Hematopoietic multipotent progenitor cell (in vitro differentiated cells): Measurements from ENCODE around the gene HDAC6. TPM values are rescaled to one million over a fixed set of nuclear protein-coding genes. Genes with fewer than 3 reads are reported as not detected.
A peak's percentile ranks its signal among the peaks of the same experiment; 100 is the strongest.
"Not testable (repeated sequence)": the region's sequence is repeated elsewhere in the genome, so short reads cannot be mapped to it uniquely, and the experiment has no call there.

ENCODE experiments used
- DNase-seq, 3 donors: peaks; one replicate each; pipeline ENCODE4 v3.0.0-alpha.2; 2011 to 2015; ENCODE audit warnings: low read depth in 2 of 3, low spot score in 2 of 3
- total RNA-seq: library from RNA; depleted of rRNA; stranded (reverse); fragments of >200 nt; gene quantifications from one replicate; pipeline ENCODE4 v1.2.3, GENCODE V29; 2012

HDAC6 gene
- total RNA-seq, 1 donor = 133 TPM

- DNase-seq = peak in 1 of 3 donors; percentile 44
These were observed 12.3 kb upstream of the HDAC6 start for GRCh38 chrX:48789366-48790220.

GRCh38 chrX:48790477-48790876 lies 11.4 kb upstream of the HDAC6 start:
- no peak for DNase-seq

GRCh38 chrX:48791063-48791820 lies 10.6 kb upstream of the HDAC6 start:
- DNase-seq = no peak

GRCh38 chrX:48792219-48792618 lies 9.6 kb upstream of the HDAC6 start:
- no peak for DNase-seq

GRCh38 chrX:48793935-48794334 lies 7.9 kb upstream of the HDAC6 start:
- no peak for DNase-seq

GRCh38 chrX:48794340-48794910 lies 7.4 kb upstream of the HDAC6 start:
- peak in 1 of 3 donors; percentile 24 for DNase-seq

- no peak for DNase-seq
These were observed 6.9 kb upstream of the HDAC6 start for GRCh38 chrX:48794911-48795515.

- no peak for DNase-seq
These were observed 3.5 kb upstream of the HDAC6 start for GRCh38 chrX:48798318-48798717.

- DNase-seq = peak in 2 of 3 donors; percentile 58 to 69
These were observed 1.1 kb upstream of the HDAC6 start for GRCh38 chrX:48800574-48801279.

- DNase-seq = peak in 2 of 3 donors; percentile 76 to 86
These were observed 430 bp downstream of the HDAC6 start for GRCh38 chrX:48802089-48802904.

GRCh38 chrX:48802905-48803200 lies 986 bp downstream of the HDAC6 start:
- no peak for DNase-seq

GRCh38 chrX:48806081-48806480 lies 4.2 kb downstream of the HDAC6 start:
- no peak for DNase-seq

GRCh38 chrX:48813644-48814043 lies 11.8 kb downstream of the HDAC6 start:
- DNase-seq = no peak

GRCh38 chrX:48814722-48815121 lies 12.9 kb downstream of the HDAC6 start:
- no peak for DNase-seq

GRCh38 chrX:48815266-48815665 lies 13.4 kb downstream of the HDAC6 start:
- DNase-seq = no peak

GRCh38 chrX:48816014-48816810 lies 14.3 kb downstream of the HDAC6 start:
- no peak for DNase-seq

- no peak for DNase-seq
These were observed 16.2 kb downstream of the HDAC6 start for GRCh38 chrX:48818098-48818497.

GRCh38 chrX:48818866-48819265 lies 17.0 kb downstream of the HDAC6 start:
- DNase-seq = no peak

- not testable (repeated sequence) for DNase-seq
These were observed 17.5 kb downstream of the HDAC6 start for GRCh38 chrX:48819394-48819793.
